Measurements from ENCODE around the gene TBC1D19.
A peak's percentile ranks its signal among the peaks of the same experiment; 100 is the strongest.

Gene TBC1D19

GRCh38 chr4:26785810-26786209, 201.9 kb downstream of the TBC1D19 start:
- H3K9me3 Mint-ChIP-seq, result peaks cover 4% of the 10 kb centered on the region
- no peak for TF ChIP-seq CTCF (IDR thresholded peaks at IDR 0.05; ENCODE audit: unreplicated experiment in 3 of 3)
- no peak overlapping the region for H3K4me3 Mint-ChIP-seq
- H3K4me1 Mint-ChIP-seq, result peaks cover 54% of the 10 kb centered on the region
- H3K27ac Mint-ChIP-seq, result peak overlapping the region; percentile 39 to 75 (median 65)
- no peaks in the 10 kb centered on the region for H3K27me3 Mint-ChIP-seq (ENCODE audit: low read depth)
- peaks cover 5% of the 10 kb centered on the region for H3K36me3 Mint-ChIP-seq (ENCODE audit: low read depth)

- Mint-ChIP-seq H3K36me3 (ENCODE audit: low read depth) (peaks cover 5% of the 10 kb centered on the region), H3K9me3 (peaks cover 4% of the 10 kb centered on the region), H3K4me1 (peaks cover 46% of the 10 kb centered on the region), H3K27me3 (ENCODE audit: low read depth) (no peaks in the 10 kb centered on the region), H3K4me3 (no peak overlapping the region), H3K27ac (peak overlapping the region; percentile 84 to 91 (median 90))
- TF ChIP-seq CTCF (IDR thresholded peaks at IDR 0.05; ENCODE audit: unreplicated experiment in 3 of 3), result no peak
Observed at GRCh38 chr4:26786916-26787315, 203.0 kb downstream of the TBC1D19 start.

- peak overlapping the region; percentile 84 to 91 (median 90) for H3K27ac Mint-ChIP-seq
- peaks cover 5% of the 10 kb centered on the region for H3K36me3 Mint-ChIP-seq (ENCODE audit: low read depth)
- peak overlapping the region; percentile 29 to 67 (median 31) for H3K4me3 Mint-ChIP-seq
- no peak for TF ChIP-seq CTCF (IDR thresholded peaks at IDR 0.05; ENCODE audit: unreplicated experiment in 3 of 3)
- peaks cover 41% of the 10 kb centered on the region for H3K4me1 Mint-ChIP-seq
- no peaks in the 10 kb centered on the region for H3K27me3 Mint-ChIP-seq (ENCODE audit: low read depth)
- H3K9me3 Mint-ChIP-seq, result peaks cover 4% of the 10 kb centered on the region
Observed at GRCh38 chr4:26787461-26788340, 203.8 kb downstream of the TBC1D19 start.

- no peaks in the 10 kb centered on the region for H3K27me3 Mint-ChIP-seq (ENCODE audit: low read depth)
- H3K27ac Mint-ChIP-seq, result peak overlapping the region; percentile 84 to 91 (median 90)
- peaks cover 41% of the 10 kb centered on the region for H3K4me1 Mint-ChIP-seq
Observed at GRCh38 chr4:26788341-26788733, 204.5 kb downstream of the TBC1D19 start.

GRCh38 chr4:26789208-26789607, 205.3 kb downstream of the TBC1D19 start:
- H3K4me1 Mint-ChIP-seq, result peaks cover 41% of the 10 kb centered on the region
- peak overlapping the region in 1 of 3 experiments; percentile 18 for H3K27ac Mint-ChIP-seq
- TF ChIP-seq CTCF (IDR thresholded peaks at IDR 0.05; ENCODE audit: unreplicated experiment in 3 of 3), result no peak
- peaks cover 4% of the 10 kb centered on the region for H3K9me3 Mint-ChIP-seq
- H3K36me3 Mint-ChIP-seq (ENCODE audit: low read depth), result peaks cover 5% of the 10 kb centered on the region
- peak overlapping the region in 1 of 3 experiments; percentile 7 for H3K4me3 Mint-ChIP-seq
- H3K27me3 Mint-ChIP-seq (ENCODE audit: low read depth), result no peaks in the 10 kb centered on the region

More at GRCh38 chr4:26788341-26788733, 204.5 kb downstream of the TBC1D19 start:
- peaks cover 4% of the 10 kb centered on the region for H3K9me3 Mint-ChIP-seq
- peak overlapping the region in 1 of 3 experiments; percentile 67 for H3K4me3 Mint-ChIP-seq
- TF ChIP-seq CTCF (IDR thresholded peaks at IDR 0.05; ENCODE audit: unreplicated experiment in 3 of 3), result no peak
- H3K36me3 Mint-ChIP-seq (ENCODE audit: low read depth), result peaks cover 5% of the 10 kb centered on the region
